LNCaP clone FGC (cell line): ENCODE measurements around the gene PRTN3.

Experiments used
- DNase-seq: peaks from one replicate; pipeline ENCODE4 v3.0.0-alpha.2; 2011; ENCODE audit warnings: low read depth
- H3K4me3 ChIP-seq: 2 replicates; pipeline ENCODE4 v1.5.1; 2011; ENCODE audit warnings: mild to moderate bottlenecking, low read depth, low read length, control low read depth
- CTCF ChIP-seq: IDR thresholded peaks from 2 replicates; pipeline ENCODE4 v1.5.1; 2012; ENCODE audit warnings: mild to moderate bottlenecking; ENCODE audit not compliant: control insufficient read depth, insufficient read depth; ENCODE audit errors: extremely low read depth

Gene PRTN3

GRCh38 chr19:823565-824121 is 17.2 kb upstream of the PRTN3 start:
- TF ChIP-seq CTCF, result no peak
- DNase-seq, result no peak
- no peak overlapping the region for H3K4me3 ChIP-seq

DNA sequence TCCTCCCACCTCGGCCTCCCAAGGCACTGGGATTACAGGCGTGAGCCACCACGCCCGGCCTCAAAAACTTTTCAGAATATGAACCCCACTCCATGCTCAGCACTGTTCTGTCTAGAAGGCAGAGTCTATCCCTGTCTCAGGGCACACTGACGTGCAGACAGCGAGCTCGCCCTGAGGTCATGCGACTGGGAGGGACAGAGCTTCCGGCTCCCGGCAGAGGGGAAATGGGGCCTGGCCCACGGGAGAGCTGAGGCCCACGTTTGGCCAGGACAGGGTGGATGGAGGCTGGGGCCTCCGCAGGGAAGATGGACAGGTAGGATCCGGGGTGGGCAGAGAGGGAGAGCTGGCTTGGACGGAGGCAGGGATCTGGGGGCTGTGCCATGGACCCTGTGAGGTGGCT is 15.9 kb upstream of the PRTN3 start:
- no peak for TF ChIP-seq CTCF
- no peak overlapping the region for H3K4me3 ChIP-seq
- DNase-seq, result no peak

DNA sequence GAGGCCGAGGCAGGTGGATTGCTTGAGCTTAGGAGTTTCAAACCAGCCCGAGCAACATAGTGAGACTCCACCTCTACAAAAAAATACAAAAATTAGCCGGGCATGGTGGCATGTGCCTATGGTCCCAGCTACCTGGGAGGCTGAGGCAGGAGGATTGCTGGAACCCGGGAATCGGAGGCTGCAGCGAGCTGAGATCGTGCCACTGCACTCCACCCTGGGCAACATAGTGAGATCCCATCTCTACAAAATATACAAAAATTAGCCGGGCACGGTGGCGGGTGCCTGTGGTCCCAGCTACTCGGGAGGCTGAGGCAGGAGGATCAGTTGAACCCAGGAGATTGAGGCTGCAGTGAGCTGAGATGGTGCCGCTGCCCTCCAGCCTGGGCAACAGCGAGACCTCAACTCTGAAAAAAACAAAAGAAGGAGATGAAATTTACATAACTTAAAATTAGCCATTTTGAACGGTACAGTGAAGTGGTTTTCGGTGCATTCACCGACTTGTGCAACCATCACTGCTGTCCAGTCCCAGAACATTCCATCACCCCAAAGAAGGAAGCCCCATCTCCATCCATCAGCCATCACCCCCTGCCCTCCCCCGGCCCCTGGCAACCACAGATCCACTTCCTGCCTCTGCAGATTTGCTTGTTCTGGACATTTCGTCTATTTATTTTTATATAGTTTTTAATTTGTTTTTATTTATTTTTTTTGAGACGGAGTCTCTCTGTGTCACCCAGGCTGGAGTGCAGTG is 14.7 kb upstream of the PRTN3 start:
- TF ChIP-seq CTCF, result no peak
- no peak for DNase-seq
- H3K4me3 ChIP-seq, result no peak overlapping the region

- TF ChIP-seq CTCF, result no peak
- no peak for DNase-seq
- H3K4me3 ChIP-seq, result no peak overlapping the region
These were observed 13.5 kb upstream of the PRTN3 start for GRCh38 chr19:827314-827709.

GRCh38 chr19:827710-828321 is 13.0 kb upstream of the PRTN3 start, which contains the start of gene AZU1:
AZU1 (plus strand) TSS chr19:827837; CDS start chr19:827847, 10 bp downstream.
- no peak for DNase-seq
- no peak for TF ChIP-seq CTCF
- H3K4me3 ChIP-seq, result no peak within 1 kb of the TSS

DNA sequence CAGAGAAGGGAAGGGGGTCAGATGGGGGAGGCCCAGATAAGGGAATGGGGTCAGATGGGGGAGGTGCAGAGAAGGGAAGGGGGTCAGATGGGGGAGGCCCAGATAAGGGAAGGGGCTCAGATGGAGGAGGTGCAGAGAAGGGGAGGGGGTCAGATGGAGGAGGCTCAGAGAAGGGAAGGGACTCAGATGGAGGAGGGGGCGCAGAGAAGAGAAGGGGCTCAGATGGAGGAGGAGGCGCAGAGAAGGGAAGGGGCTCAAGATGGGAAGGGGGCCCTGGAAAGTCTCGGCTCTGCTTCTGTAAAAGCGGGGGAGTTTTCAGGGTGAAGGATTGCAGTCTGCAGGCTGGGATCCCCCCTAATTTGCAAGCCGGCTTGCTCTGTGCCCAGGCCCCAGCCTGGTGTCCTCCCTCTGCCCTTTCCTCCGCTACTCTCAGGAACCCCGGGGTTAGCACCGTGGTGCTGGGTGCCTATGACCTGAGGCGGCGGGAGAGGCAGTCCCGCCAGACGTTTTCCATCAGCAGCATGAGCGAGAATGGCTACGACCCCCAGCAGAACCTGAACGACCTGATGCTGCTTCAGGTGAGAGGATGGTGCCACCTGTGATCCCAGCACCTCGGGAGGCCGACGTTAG is 11.6 kb upstream of the PRTN3 start:
- DNase-seq, result no peak
- no peak overlapping the region for H3K4me3 ChIP-seq
- no peak for TF ChIP-seq CTCF
